Sigmoid colon (tissue), 7 donors: Measurements from ENCODE around the gene MED26. TPM values are rescaled to one million over a fixed set of nuclear protein-coding genes. Genes with fewer than 3 reads are reported as not detected.

Experiments
- DNase-seq: peaks from one replicate; pipeline ENCODE4 v3.0.0-alpha.2; 2019
- H3K27ac ChIP-seq, 4 donors: fragments of 200-600 bp; sonication (generic); one replicate each; pipeline ENCODE4 v1.5.1; 2016 to 2019; ENCODE audit warnings: mild to moderate bottlenecking in 1 of 4
- H3K27me3 ChIP-seq, 3 donors: fragments of 200-600 bp; sonication (generic); one replicate each; pipeline ENCODE4 v1.5.1; 2019; ENCODE audit warnings: mild to moderate bottlenecking in 1 of 3
- H3K36me3 ChIP-seq, 4 donors: fragments of 200-600 bp; sonication (generic); one replicate each; pipeline ENCODE4 v1.5.1; 2016 to 2019
- H3K4me1 ChIP-seq, 4 donors: fragments of 200-600 bp; sonication (generic); one replicate each; pipeline ENCODE4 v1.5.1; 2017 to 2019
- H3K4me3 ChIP-seq, 4 donors: fragments of 200-600 bp; sonication (generic); one replicate each; pipeline ENCODE4 v1.5.1; 2017 to 2019; ENCODE audit warnings: mild to moderate bottlenecking in 2 of 4, moderate library complexity in 1 of 4
- H3K9me3 ChIP-seq, 4 donors: fragments of 200-600 bp in 3 of 4; sonication (generic) in 3 of 4; one replicate each; pipeline versions ENCODE4 v1.5.1 to v1.6.1; 2013 to 2019
- CTCF ChIP-seq, 4 experiments: fragments of 450-650 bp in 3 of 4; fragments of 200-600 bp in 1 of 4; IDR thresholded peaks; one replicate each; pipeline ENCODE4 v1.5.1; 2016 to 2019; ENCODE audit warnings: antibody characterized with exemption in 4 of 4, mild to moderate bottlenecking in 3 of 4, moderate library complexity in 2 of 4
- EP300 ChIP-seq, 4 donors: sonication (generic); formaldehyde crosslinking; IDR thresholded peaks; one replicate each; pipeline ENCODE4 v1.6.1; 2017; ENCODE audit warnings: antibody characterized with exemption in 4 of 4
- POLR2A ChIP-seq, 2 donors: fragments of 450-650 bp; IDR thresholded peaks; one replicate each; pipeline ENCODE4 v1.6.1; 2016; ENCODE audit warnings: antibody characterized with exemption in 2 of 2, mild to moderate bottlenecking in 2 of 2, moderate library complexity in 2 of 2
- POLR2AphosphoS5 ChIP-seq, 4 donors: sonication (generic); formaldehyde crosslinking; IDR thresholded peaks; one replicate each; pipeline ENCODE4 v1.6.1; 2017; ENCODE audit warnings: antibody characterized with exemption in 4 of 4
- WGBS, 2 donors: extraction: QIAGEN DNeasy Blood & Tissue Kit; methylation state at CpG; one replicate each; pipeline ENCODE4 v1.1.7; 2013; 5-methylcytosine and 5-hydroxymethylcytosine counted together
- intact Hi-C: fragments of 100-400 bp; cut with DNase I; formaldehyde crosslinking; loops from one replicate; pipeline ENCODE4 v1.15.1; 2023
- polyA plus RNA-seq, 3 donors: library from polyadenylated mRNA; stranded (reverse); fragments of 200-250 nt; gene quantifications; one replicate each; pipeline ENCODE4 v1.2.3, GENCODE V29; 2013
- total RNA-seq, 4 donors: library from RNA; depleted of rRNA; stranded (reverse); fragments of >200 nt; gene quantifications; one replicate each; pipeline ENCODE4 v1.1.0, GENCODE V29; 2016
- donor health status: healthy with polysubstance abuse.
- donor health status: Bipolar disorder and iron deficiency.
- donor health status: healthy.

Gene MED26
- total and polyA plus RNA-seq, 7 donors, result 3.0 to 7.9 (median 5.4) TPM

- no peak for TF ChIP-seq POLR2A (IDR thresholded peaks at IDR 0.05)
- no peak for TF ChIP-seq EP300 (IDR thresholded peaks at IDR 0.05)
- no peak for TF ChIP-seq POLR2AphosphoS5 (IDR thresholded peaks at IDR 0.05)
- TF ChIP-seq CTCF (IDR thresholded peaks at IDR 0.05), result no peak
- H3K4me3 ChIP-seq, result no peak overlapping the region
- H3K4me1 ChIP-seq, result peaks cover 0 to 43% (median 37%) of the 10 kb centered on the region in 4 donors
- 94% methylated on average over 13 of the region's 13 CpGs for WGBS, 2 donors
- H3K27ac ChIP-seq, result no peak overlapping the region
- intact Hi-C loops, result no loop called here
- H3K27me3 ChIP-seq, result no peaks in the 10 kb centered on the region
- H3K36me3 ChIP-seq, result peaks cover 26 to 76% (median 33%) of the 10 kb centered on the region in 4 donors
- DNase-seq, result no peak
- no peaks in the 10 kb centered on the region for H3K9me3 ChIP-seq
Observed at GRCh38 chr19:16537111-16537510, 90.9 kb downstream of the MED26 start.

- TF ChIP-seq CTCF (IDR thresholded peaks at IDR 0.05) (no peak), POLR2A (IDR thresholded peaks at IDR 0.05) (no peak), POLR2AphosphoS5 (IDR thresholded peaks at IDR 0.05) (no peak), EP300 (IDR thresholded peaks at IDR 0.05) (no peak)
- H3K27ac ChIP-seq, result no peak overlapping the region
- DNase-seq, result no peak
- H3K27me3 ChIP-seq, result no peaks in the 10 kb centered on the region
- no peaks in the 10 kb centered on the region for H3K9me3 ChIP-seq
- no peak overlapping the region for H3K4me3 ChIP-seq
- intact Hi-C loops, result no loop called here
- H3K36me3 ChIP-seq, result peaks cover 36 to 86% (median 43%) of the 10 kb centered on the region in 4 donors
- peaks cover 0 to 37% (median 32%) of the 10 kb centered on the region in 4 donors for H3K4me1 ChIP-seq
- WGBS, 2 donors, result 94 to 96% methylated on average over 9 of the region's 9 CpGs
Observed at GRCh38 chr19:16536130-16536529, 91.9 kb downstream of the MED26 start.

- TF ChIP-seq POLR2AphosphoS5 (IDR thresholded peaks at IDR 0.05) (no peak), CTCF (IDR thresholded peaks at IDR 0.05) (no peak), EP300 (IDR thresholded peaks at IDR 0.05) (no peak), POLR2A (IDR thresholded peaks at IDR 0.05) (no peak)
- no peak for DNase-seq
- Histone ChIP-seq H3K9me3 (no peaks in the 10 kb centered on the region), H3K4me3 (no peak overlapping the region), H3K27me3 (no peaks in the 10 kb centered on the region), H3K36me3 (peaks cover 43 to 92% (median 51%) of the 10 kb centered on the region in 4 donors), H3K27ac (no peak overlapping the region), H3K4me1 (peaks cover 0 to 30% (median 24%) of the 10 kb centered on the region in 4 donors)
- 96 to 98% methylated on average over 18 of the region's 18 CpGs for WGBS, 2 donors
- intact Hi-C loops, result no loop called here
Observed at GRCh38 chr19:16535381-16535780, 92.6 kb downstream of the MED26 start.

- 96% methylated on average over 47 of the region's 47 CpGs for WGBS, 2 donors
- no peak for TF ChIP-seq POLR2A (IDR thresholded peaks at IDR 0.05)
- no peak for TF ChIP-seq CTCF (IDR thresholded peaks at IDR 0.05)
- Histone ChIP-seq H3K4me3 (no peak overlapping the region), H3K27me3 (no peaks in the 10 kb centered on the region), H3K4me1 (peaks cover 0 to 6% (median under 1%) of the 10 kb centered on the region in 4 donors), H3K36me3 (peaks cover 68 to 98% (median 78%) of the 10 kb centered on the region in 4 donors), H3K27ac (no peak overlapping the region), H3K9me3 (no peaks in the 10 kb centered on the region)
- no peak for DNase-seq
- intact Hi-C loops, result no loop called here
Observed at GRCh38 chr19:16532440-16533234, 95.4 kb downstream of the MED26 start.

- TF ChIP-seq POLR2AphosphoS5 (IDR thresholded peaks at IDR 0.05), result no peak
- TF ChIP-seq EP300 (IDR thresholded peaks at IDR 0.05), result no peak
- no peak for TF ChIP-seq POLR2A (IDR thresholded peaks at IDR 0.05)
- TF ChIP-seq CTCF (IDR thresholded peaks at IDR 0.05), result no peak
- intact Hi-C loops, result no loop called here
- Histone ChIP-seq H3K4me1 (no peaks in the 10 kb centered on the region), H3K27me3 (no peaks in the 10 kb centered on the region), H3K36me3 (peaks cover 80 to 99% (median 91%) of the 10 kb centered on the region in 4 donors), H3K4me3 (no peak overlapping the region), H3K27ac (no peak overlapping the region), H3K9me3 (no peaks in the 10 kb centered on the region)
- DNase-seq, result no peak
- WGBS, 2 donors, result 97 to 99% methylated on average over 12 of the region's 12 CpGs
Observed at GRCh38 chr19:16531380-16531669, 96.7 kb downstream of the MED26 start.
